ENCODE results near the gene OTOGL.
"Not testable (repeated sequence)": the region's sequence is repeated elsewhere in the genome, so short reads cannot be mapped to it uniquely, and the experiment has no call there.

The OTOGL gene

GRCh38 chr12:80186727-80187217 is 87.4 kb downstream of the OTOGL start:
- DNase-seq (ENCODE audit: low spot score) = no peak

GRCh38 chr12:80187660-80188090 is 88.3 kb downstream of the OTOGL start:
- DNase-seq (ENCODE audit: low spot score) = no peak

GRCh38 chr12:80188576-80188975 is 89.2 kb downstream of the OTOGL start:
- no peak for DNase-seq (ENCODE audit: low spot score)

- DNase-seq (ENCODE audit: low spot score) = no peak
Observed at GRCh38 chr12:80189241-80189640, 89.9 kb downstream of the OTOGL start.

GRCh38 chr12:80190001-80190400 is 90.7 kb downstream of the OTOGL start:
- DNase-seq (ENCODE audit: low spot score) = no peak

- DNase-seq (ENCODE audit: low spot score) = no peak
Observed at GRCh38 chr12:80192087-80192486, 92.8 kb downstream of the OTOGL start.

GRCh38 chr12:80193865-80194264 is 94.5 kb downstream of the OTOGL start:
- no peak for DNase-seq (ENCODE audit: low spot score)

GRCh38 chr12:80195074-80195726 is 95.9 kb downstream of the OTOGL start:
- no peak for DNase-seq (ENCODE audit: low spot score)

- DNase-seq (ENCODE audit: low spot score) = no peak
Observed at GRCh38 chr12:80195737-80196136, 96.4 kb downstream of the OTOGL start.

- no peak for DNase-seq (ENCODE audit: low spot score)
Observed at GRCh38 chr12:80196419-80196818, 97.1 kb downstream of the OTOGL start.

- DNase-seq (ENCODE audit: low spot score) = no peak
Observed at GRCh38 chr12:80198782-80199337, 99.5 kb downstream of the OTOGL start.

- DNase-seq (ENCODE audit: low spot score) = no peak
Observed at GRCh38 chr12:80199931-80200330, 100.6 kb downstream of the OTOGL start.

- DNase-seq (ENCODE audit: low spot score) = no peak
Observed at GRCh38 chr12:80200414-80200813, 101.1 kb downstream of the OTOGL start.

GRCh38 chr12:80201908-80202307 is 102.6 kb downstream of the OTOGL start:
- DNase-seq (ENCODE audit: low spot score) = no peak

GRCh38 chr12:80205960-80206359 is 106.6 kb downstream of the OTOGL start:
- no peak for DNase-seq (ENCODE audit: low spot score)

- no peak for DNase-seq (ENCODE audit: low spot score)
Observed at GRCh38 chr12:80208071-80208470, 108.7 kb downstream of the OTOGL start.

GRCh38 chr12:80211671-80212070 is 112.3 kb downstream of the OTOGL start:
- DNase-seq (ENCODE audit: low spot score) = no peak

GRCh38 chr12:80212938-80213645 is 113.8 kb downstream of the OTOGL start:
- no peak for DNase-seq (ENCODE audit: low spot score)

GRCh38 chr12:80213871-80214270 is 114.5 kb downstream of the OTOGL start:
- DNase-seq (ENCODE audit: low spot score) = no peak

GRCh38 chr12:80217011-80217535 is 117.7 kb downstream of the OTOGL start:
- DNase-seq (ENCODE audit: low spot score) = no peak

GRCh38 chr12:80218925-80219324 is 119.6 kb downstream of the OTOGL start:
- DNase-seq (ENCODE audit: low spot score) = not testable (repeated sequence)

- no peak for DNase-seq (ENCODE audit: low spot score)
Observed at GRCh38 chr12:80219345-80219744, 120.0 kb downstream of the OTOGL start.

GRCh38 chr12:80222261-80222660 is 122.9 kb downstream of the OTOGL start:
- no peak for DNase-seq (ENCODE audit: low spot score)
